GM19397 (cell line): ENCODE results near the gene GRM1.

Experiments
- ATAC-seq: cut with Tn5 transposase; IDR thresholded peaks from one replicate; pipeline ENCODE4 v1.9.1; 2021; ENCODE audit warnings: mild to moderate bottlenecking, moderate library complexity; ENCODE audit not compliant: unreplicated experiment

The GRM1 gene

DNA sequence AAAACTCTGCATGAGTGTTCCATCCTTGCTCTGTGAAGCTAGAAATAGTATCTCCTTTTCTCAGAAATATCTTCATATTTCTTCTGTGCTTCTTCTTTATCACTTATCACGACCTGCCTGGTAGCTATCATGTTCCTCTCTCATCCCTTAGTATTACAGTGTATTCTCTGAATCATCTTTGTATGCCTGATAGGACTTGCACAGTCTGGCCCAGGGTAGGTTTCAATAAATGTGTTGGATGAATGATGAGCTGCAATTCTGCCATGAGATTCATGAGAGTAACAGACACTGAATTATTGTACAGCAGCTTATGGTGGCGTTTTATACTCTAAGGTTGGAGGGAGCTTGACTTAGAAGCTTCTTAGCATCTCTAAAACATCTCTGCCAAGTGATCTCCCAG, 66.6 kb downstream of the GRM1 start:
- ATAC-seq = no peak

GRCh38 chr6:146097586-146097985, 68.7 kb downstream of the GRM1 start:
- no peak for ATAC-seq

GRCh38 chr6:146100776-146101175, 71.9 kb downstream of the GRM1 start:
- ATAC-seq = no peak

GRCh38 chr6:146103416-146104072, 74.7 kb downstream of the GRM1 start:
- ATAC-seq = no peak

DNA sequence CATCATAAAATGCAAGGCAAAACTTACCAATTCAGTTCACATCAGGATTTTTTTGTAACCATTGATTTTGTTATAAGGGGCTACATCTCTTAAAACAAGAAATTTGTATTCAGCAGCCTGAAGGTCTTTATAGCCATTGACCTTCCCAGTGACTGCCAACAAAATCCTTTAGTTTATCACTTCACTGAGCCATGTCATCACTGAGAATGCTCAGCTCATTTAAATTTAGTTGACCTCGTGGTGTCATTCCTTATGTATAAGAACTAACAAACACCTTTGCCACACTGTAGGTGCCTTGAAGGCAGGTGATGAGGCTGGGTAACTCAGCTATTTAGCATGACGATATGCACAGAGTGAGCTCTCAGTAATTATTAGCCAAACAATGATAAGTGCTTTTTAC, 77.7 kb downstream of the GRM1 start:
- no peak for ATAC-seq

DNA sequence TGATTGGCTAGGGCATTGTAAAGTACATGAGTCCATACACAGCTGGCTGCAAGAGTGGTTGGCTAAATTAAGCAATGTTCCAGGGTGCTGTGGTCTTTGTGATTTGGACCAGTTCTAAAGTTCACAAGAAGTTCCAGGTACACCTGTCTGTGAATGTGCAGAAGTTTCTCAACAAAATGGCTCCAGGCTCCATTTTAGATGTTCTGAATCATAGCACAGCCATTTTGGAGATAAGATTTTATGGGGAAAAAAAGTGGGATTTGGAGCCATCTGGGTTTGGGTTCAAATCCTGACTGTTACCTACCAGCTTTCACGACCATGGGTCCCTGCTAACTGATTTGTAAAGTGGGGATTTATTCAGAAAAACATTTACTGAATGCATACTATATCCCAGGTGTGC, 82.1 kb downstream of the GRM1 start:
- no peak for ATAC-seq

- no peak for ATAC-seq
These were observed 83.1 kb downstream of the GRM1 start for GRCh38 chr6:146111881-146112450.

DNA sequence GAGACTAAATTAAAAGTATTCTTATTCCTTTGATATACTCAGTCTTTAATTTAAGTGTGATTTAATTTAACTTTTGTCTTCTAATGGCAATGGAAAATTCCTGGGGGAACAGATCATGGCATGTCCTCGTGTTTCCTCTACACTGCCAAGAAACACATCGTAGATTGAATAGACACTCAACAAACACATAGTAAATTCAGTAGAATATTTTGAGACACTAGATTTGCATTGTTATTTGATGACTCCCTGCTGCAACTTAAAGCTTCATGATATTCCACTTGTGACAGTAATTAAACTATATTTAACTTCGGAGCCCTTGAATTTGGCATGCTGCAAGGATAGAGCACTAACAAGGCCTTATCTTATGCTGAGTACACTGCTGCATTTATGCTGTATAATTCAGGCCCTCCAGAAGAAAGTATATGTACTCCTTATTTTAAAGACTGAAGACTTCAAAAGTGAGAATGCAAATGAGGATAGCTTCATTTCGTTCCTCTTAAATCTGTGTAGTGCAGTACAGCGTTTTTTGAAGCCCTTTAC, 84.3 kb downstream of the GRM1 start:
- ATAC-seq = no peak

GRCh38 chr6:146123616-146124015, 94.8 kb downstream of the GRM1 start:
- no peak for ATAC-seq

GRCh38 chr6:146127447-146128215, 98.8 kb downstream of the GRM1 start:
- no peak for ATAC-seq

DNA sequence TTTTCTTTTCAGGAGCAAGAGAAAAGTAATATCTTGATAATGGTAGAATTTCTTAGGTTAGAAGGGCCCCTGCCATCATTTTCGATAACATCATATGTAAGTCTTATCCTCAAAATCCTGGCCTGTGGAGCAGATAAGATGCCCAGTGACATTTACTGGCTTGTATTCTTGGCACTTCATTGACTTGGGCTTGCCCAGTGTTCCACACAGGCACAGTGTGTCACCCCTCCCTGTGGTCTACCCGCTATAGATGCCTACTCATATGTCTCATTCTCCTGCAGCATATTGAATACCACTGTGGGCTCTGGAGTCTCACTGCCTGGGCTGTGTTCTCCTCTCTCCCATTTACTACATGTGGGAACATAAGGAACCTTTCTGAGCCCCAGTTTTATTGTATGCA, 105.0 kb downstream of the GRM1 start:
- no peak for ATAC-seq

GRCh38 chr6:146135167-146135566, 106.3 kb downstream of the GRM1 start:
- ATAC-seq = no peak

- ATAC-seq = no peak
These were observed 118.0 kb downstream of the GRM1 start for GRCh38 chr6:146146836-146147235.

DNA sequence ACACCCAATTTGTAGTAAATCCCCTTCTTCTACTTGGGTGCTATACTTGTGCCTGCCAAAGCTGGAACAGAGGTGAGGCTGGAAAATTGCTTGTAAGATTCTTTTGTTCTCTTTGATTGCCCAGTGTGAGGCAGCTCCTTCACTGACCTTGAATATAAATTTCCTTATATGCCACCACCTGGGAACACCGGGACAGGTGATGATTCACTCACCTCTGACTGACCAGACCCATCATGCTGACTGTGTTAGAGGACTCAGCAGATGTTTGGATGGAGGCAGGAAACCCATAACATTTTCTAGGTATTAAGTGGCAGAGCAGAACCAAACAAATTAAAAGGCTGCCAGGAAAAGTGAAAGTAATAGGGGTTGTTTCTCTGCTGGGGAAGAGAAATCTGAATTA, 120.9 kb downstream of the GRM1 start:
- no peak for ATAC-seq

GRCh38 chr6:146153040-146153758, 124.3 kb downstream of the GRM1 start:
- ATAC-seq = peak; percentile 93

- no peak for ATAC-seq
These were observed 125.3 kb downstream of the GRM1 start for GRCh38 chr6:146154197-146154596.

DNA sequence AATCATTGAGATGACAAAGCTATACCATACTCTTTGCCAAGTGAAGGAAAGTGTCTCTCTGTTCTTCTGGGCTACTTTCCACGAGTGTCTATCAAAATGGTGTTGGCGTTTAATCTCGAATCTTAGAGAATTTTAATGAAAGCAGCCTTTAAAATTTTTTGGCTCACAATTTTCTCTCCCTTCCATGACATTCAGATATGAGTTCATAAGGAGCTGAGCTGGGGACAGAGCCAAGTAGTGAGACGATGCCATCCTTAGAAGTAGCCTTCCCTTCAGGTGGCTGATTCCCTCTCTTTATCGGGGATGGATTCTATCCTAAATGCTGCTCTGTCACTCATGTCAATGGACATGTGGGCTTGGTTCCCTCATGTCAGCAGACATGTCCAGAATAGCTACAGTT, 132.8 kb downstream of the GRM1 start:
- no peak for ATAC-seq

GRCh38 chr6:146169872-146170271, 141.0 kb downstream of the GRM1 start:
- ATAC-seq = no peak

- no peak for ATAC-seq
These were observed 148.9 kb downstream of the GRM1 start for GRCh38 chr6:146177785-146178184.

- no peak for ATAC-seq
These were observed 155.0 kb downstream of the GRM1 start for GRCh38 chr6:146183831-146184230.

- ATAC-seq = no peak
These were observed 155.8 kb downstream of the GRM1 start for GRCh38 chr6:146184701-146185100.
